Natural killer cell (primary cell): ENCODE measurements around the gene PML. TPM values are rescaled to one million over a fixed set of nuclear protein-coding genes. Genes with fewer than 3 reads are reported as not detected.
"Not testable (repeated sequence)": the region's sequence is repeated elsewhere in the genome, so short reads cannot be mapped to it uniquely, and the experiment has no call there.

Source experiments
- ATAC-seq, 3 donors: fragments of 150-1000 bp in 2 of 3; fragments of 200-7000 bp in 1 of 3; cut with Tn5 transposase; 1 replicate in 1 of 3; 2 replicates in 2 of 3; pipeline ENCODE4 v1.10.0; 2021; ENCODE audit warnings: mild to moderate bottlenecking in 2 of 3, moderate library complexity in 2 of 3
- DNase-seq, 2 donors: peaks; one replicate each; pipeline versions ENCODE4 v3.0.0 to v3.0.0-alpha.2; 2013 to 2021; ENCODE audit warnings: mixed read lengths in 1 of 2
- H3K27ac ChIP-seq: one replicate; pipeline ENCODE4 v1.5.1; 2013; ENCODE audit warnings: mild to moderate bottlenecking, low read length
- H3K27me3 ChIP-seq: one replicate; pipeline ENCODE4 v1.6.1; 2013; ENCODE audit warnings: low read length; ENCODE audit not compliant: control insufficient read depth, insufficient read depth
- H3K36me3 ChIP-seq: one replicate; pipeline ENCODE4 v1.6.1; 2013; ENCODE audit warnings: low read length; ENCODE audit not compliant: control insufficient read depth, insufficient read depth
- H3K4me1 ChIP-seq: one replicate; pipeline ENCODE4 v1.6.1; 2013; ENCODE audit warnings: low read length; ENCODE audit not compliant: control insufficient read depth, insufficient read depth
- H3K4me3 ChIP-seq: one replicate; pipeline ENCODE4 v1.5.1; 2013; ENCODE audit warnings: low read length
- H3K9me3 ChIP-seq: one replicate; pipeline ENCODE4 v1.6.1; 2013; ENCODE audit warnings: low read length; ENCODE audit not compliant: control insufficient read depth, insufficient read depth
- H3K27ac Mint-ChIP-seq, 2 donors: one replicate each; pipeline ENCODE4 v1.8.0; 2022; ENCODE audit warnings: mild to moderate bottlenecking in 2 of 2, mixed read lengths in 2 of 2, moderate library complexity in 1 of 2
- H3K27me3 Mint-ChIP-seq, 2 donors: one replicate each; pipeline ENCODE4 v1.8.0; 2022; ENCODE audit warnings: low read depth in 2 of 2, mixed read lengths in 2 of 2
- H3K36me3 Mint-ChIP-seq: one replicate; pipeline ENCODE4 v1.8.0; 2022; ENCODE audit warnings: mixed read lengths
- H3K4me1 Mint-ChIP-seq, 2 donors: one replicate each; pipeline ENCODE4 v1.8.0; 2022; ENCODE audit warnings: mixed read lengths in 2 of 2
- H3K4me3 Mint-ChIP-seq: one replicate; pipeline ENCODE4 v1.8.0; 2022; ENCODE audit warnings: mild to moderate bottlenecking, moderate library complexity, mixed read lengths
- H3K9me3 Mint-ChIP-seq, 2 donors: one replicate each; pipeline ENCODE4 v1.8.0; 2022; ENCODE audit warnings: mixed read lengths in 2 of 2
- WGBS: methylation state at CpG from one replicate; pipeline ENCODE4 v1.1.7; 2013; ENCODE audit warnings: missing lambda C conversion rate; ENCODE audit not compliant: insufficient coverage; 5-methylcytosine and 5-hydroxymethylcytosine counted together
- intact Hi-C: fragments of 100-400 bp; cut with micrococcal nuclease; formaldehyde crosslinking; loops from one replicate; pipeline ENCODE4 v1.14.2; 2022
- total RNA-seq, 4 donors: library from RNA; stranded (reverse); fragments of 120-200 nt in 1 of 4; gene quantifications; one replicate each; pipeline versions ENCODE4 v1.2.3 to v1.2.4, GENCODE V29; 2013 to 2022
- TF ChIP-seq, protein P1 (sequence below): fragments of 200-600 bp; IDR thresholded peaks from one replicate; pipeline ENCODE4 v1.8.0; 2022; ENCODE audit warnings: antibody characterized with exemption

PML gene
- total RNA-seq, 3 donors from 2014 or later (not counting 1 experiment from before 2014, with no cell fraction given): 65.8 to 68.7 (median 67.6) TPM

DNA sequence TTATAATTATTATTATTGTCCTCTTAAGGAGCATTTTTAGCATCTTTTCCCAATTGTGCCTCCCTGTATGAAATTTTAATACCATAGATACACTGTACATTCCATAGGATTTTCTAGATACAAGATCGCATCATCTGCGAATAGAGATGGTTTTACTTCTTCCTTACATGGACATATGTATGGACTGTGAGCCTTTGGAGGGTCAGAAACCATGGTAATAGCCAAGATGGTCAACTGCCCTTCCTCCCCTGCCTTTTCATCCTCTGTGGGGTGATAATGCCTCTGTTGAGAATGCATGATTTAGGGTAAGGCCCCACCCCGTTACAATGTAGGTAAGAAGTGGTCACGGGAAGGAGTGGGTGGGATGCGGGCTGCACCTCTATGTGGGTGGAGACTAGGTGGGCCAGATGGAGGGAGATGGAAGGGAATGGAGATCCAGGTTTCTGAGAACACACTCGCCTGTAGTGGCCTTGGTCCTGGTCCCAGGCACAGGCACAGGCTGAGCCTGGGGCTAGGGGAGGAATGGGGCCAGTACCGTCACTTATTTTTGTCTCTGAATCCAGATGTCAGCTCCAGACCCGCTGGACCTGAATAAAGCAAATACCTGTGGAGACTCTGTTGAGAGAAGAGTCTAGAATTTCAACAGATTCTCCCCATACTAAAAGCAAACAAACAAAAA is 56.2 kb downstream of the PML start:
- no peak overlapping the region for H3K4me3 Mint-ChIP-seq

DNA sequence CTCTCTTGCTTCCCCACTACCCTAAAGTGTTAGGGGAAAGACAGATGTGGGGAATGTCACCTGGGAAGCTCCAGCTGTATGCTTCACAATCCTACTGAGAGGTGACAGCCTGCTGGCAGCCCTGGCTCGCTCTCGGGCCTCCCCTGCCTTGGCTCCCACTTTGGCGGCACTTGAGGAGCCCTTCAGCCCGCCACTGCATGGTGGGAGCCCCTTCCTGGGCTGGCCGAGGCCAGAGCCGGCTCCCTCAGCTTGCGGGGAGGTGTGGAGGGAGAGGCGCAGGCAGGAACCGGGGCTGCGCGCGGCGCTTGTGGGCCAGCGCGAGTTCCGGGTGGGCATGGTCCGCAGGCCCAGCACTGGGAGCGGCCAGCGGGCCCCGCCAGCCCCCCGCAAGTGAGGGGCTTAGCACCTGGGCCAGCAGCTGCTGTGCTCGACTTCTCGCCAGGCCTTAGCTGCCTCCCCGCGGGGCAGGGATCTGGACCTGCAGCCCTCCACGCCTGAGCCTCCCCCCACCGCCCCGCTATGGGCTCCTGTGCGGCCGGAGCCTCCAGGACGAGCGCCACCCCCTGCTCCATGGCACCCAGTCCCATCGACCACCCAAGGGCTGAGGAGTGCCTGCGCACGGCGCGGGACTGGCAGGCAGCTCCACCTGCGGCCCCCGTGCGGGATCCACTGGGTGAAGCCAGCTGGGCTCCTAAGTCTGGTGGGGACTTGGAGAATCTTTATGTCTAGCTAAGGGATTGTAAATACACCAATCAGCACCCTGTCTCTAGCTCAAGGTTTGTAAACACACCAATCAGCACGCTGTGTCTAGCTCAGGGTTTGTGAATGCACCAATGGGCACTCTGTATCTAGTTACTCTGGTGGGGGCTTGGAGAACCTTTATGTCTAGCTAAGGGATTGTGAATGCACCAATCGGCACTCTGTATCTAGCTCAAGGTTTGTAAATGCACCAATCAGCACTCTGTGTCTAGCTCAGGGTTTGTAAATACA is 58.0 kb downstream of the PML start:
- Mint-ChIP-seq H3K27ac (peak overlapping the region in 1 of 2 donors; percentile 41), H3K4me1 (peaks cover 9 to 22% of the 10 kb centered on the region in 2 donors)
- intact Hi-C loops, H3K4me3 ChIP-seq, H3K27ac ChIP-seq, DNase-seq, H3K27me3 ChIP-seq, ATAC-seq, H3K27me3 Mint-ChIP-seq, H3K9me3 ChIP-seq, H3K4me3 Mint-ChIP-seq, H3K9me3 Mint-ChIP-seq, H3K36me3 Mint-ChIP-seq, H3K36me3 ChIP-seq: not testable (repeated sequence)
- H3K4me1 ChIP-seq: peaks cover 16% of the 10 kb centered on the region
- 90% methylated on average over 40 of the region's 42 CpGs for WGBS

More for the DNA sequence above, 56.2 kb downstream of the PML start:
- peak overlapping the region in 1 of 2 donors; percentile 83 for H3K27ac Mint-ChIP-seq
- WGBS: 95% methylated on average over 6 of the region's 8 CpGs
- no peak for DNase-seq
- Histone ChIP-seq H3K4me3 (no peak overlapping the region), H3K36me3 (no peaks in the 10 kb centered on the region), H3K9me3 (no peaks in the 10 kb centered on the region), H3K27me3 (no peaks in the 10 kb centered on the region), H3K4me1 (peaks cover 16% of the 10 kb centered on the region), H3K27ac (no peak overlapping the region)
- TF ChIP-seq, protein P1, sequence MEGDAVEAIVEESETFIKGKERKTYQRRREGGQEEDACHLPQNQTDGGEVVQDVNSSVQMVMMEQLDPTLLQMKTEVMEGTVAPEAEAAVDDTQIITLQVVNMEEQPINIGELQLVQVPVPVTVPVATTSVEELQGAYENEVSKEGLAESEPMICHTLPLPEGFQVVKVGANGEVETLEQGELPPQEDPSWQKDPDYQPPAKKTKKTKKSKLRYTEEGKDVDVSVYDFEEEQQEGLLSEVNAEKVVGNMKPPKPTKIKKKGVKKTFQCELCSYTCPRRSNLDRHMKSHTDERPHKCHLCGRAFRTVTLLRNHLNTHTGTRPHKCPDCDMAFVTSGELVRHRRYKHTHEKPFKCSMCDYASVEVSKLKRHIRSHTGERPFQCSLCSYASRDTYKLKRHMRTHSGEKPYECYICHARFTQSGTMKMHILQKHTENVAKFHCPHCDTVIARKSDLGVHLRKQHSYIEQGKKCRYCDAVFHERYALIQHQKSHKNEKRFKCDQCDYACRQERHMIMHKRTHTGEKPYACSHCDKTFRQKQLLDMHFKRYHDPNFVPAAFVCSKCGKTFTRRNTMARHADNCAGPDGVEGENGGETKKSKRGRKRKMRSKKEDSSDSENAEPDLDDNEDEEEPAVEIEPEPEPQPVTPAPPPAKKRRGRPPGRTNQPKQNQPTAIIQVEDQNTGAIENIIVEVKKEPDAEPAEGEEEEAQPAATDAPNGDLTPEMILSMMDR: no peak
- intact Hi-C loops: no loop called here
- ATAC-seq: no peak
- no peaks in the 10 kb centered on the region for H3K9me3 Mint-ChIP-seq
- peaks cover 0 to 3% of the 10 kb centered on the region in 2 donors for H3K27me3 Mint-ChIP-seq
- peaks cover 10 to 23% of the 10 kb centered on the region in 2 donors for H3K4me1 Mint-ChIP-seq
- no peaks in the 10 kb centered on the region for H3K36me3 Mint-ChIP-seq

DNA sequence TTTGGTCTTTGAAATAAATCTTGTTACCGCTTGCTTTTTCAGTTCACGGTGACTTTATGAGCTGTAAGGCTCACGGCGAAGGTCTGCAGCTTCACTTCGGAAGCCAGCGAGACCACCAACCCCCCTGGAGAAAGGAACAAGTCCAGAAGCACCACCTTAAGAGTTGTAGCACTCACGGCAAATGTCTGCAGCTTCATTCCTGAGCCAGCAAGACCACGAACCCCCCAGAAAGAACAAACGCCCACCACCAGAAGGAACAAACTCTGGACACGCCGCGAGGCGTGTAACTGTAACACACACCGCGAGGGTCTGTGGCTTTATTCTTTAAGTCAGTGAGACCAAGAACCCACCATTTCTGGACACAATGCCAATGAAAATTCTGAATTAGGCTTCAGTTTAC is 59.0 kb downstream of the PML start:
- no peak overlapping the region for H3K27ac Mint-ChIP-seq
- DNase-seq (no peak), ATAC-seq (no peak)
- H3K4me3 ChIP-seq: no peak overlapping the region
- no peaks in the 10 kb centered on the region for H3K9me3 ChIP-seq
- H3K27me3 ChIP-seq: no peaks in the 10 kb centered on the region
- H3K27ac ChIP-seq: no peak overlapping the region
- TF ChIP-seq, protein P1: no peak
- intact Hi-C loops: no loop called here
- no peaks in the 10 kb centered on the region for H3K36me3 Mint-ChIP-seq
- peaks cover 0 to 13% of the 10 kb centered on the region in 2 donors for H3K4me1 Mint-ChIP-seq
- H3K4me1 ChIP-seq: peaks cover 8% of the 10 kb centered on the region
- WGBS: 79% methylated on average over 15 of the region's 15 CpGs
- no peaks in the 10 kb centered on the region for H3K9me3 Mint-ChIP-seq
- H3K27me3 Mint-ChIP-seq: peaks cover 0 to 3% of the 10 kb centered on the region in 2 donors
- no peaks in the 10 kb centered on the region for H3K36me3 ChIP-seq
- no peak overlapping the region for H3K4me3 Mint-ChIP-seq
